ENCODE measurements around the gene TENT4A.

TENT4A gene

DNA sequence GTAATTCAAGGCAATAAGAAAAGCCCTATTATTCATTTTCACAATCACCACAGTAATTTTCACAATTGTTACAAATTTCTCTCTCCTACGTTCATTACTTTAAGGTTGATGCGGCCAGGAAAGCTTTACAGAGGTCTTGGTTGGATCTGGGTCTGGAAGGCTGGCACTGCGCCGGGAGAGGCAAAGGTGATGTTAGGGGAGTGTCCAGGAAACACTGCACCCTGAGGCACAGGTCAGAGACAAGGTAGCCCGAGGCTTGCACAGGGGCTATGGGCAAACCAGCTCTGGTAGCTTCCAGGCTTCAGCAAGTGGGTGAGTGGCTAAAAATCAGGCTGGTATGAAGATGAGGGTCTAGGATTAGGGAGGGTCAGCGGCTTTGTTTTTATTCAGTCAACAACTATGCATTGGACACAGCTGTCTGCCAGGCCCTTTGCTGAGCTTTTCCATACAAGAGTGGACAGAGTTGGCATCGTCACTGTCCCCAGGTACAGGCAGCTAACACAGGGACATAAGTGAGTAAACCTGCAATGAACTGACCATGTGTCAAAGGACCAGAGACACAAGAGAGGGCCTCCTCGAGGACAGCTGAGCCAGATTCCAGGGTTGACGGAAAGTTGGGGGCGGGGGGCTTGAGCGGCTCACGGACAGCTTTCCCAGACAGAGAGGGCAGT, 12.4 kb upstream of the TENT4A start:
- no peak for DNase-seq

DNA sequence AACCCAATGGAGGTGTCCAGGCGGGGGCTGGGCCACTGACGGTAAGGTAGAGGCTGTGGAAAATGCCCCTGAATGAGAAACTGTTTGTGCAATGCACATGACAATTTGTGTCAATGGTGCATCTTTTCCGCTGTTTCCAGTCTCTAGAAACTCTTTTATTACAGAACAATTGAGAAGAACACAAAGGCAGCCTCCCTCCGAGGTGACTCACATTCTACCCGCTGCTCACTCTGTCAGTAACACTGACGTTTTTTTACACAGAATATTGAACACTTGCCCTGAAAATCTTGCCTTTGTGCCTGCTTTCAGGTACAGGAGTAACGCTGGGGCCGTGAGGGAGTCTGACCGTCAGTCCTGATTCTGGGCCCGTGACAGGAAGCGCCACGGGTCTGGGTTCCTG, 11.7 kb upstream of the TENT4A start:
- DNase-seq, result no peak

DNA sequence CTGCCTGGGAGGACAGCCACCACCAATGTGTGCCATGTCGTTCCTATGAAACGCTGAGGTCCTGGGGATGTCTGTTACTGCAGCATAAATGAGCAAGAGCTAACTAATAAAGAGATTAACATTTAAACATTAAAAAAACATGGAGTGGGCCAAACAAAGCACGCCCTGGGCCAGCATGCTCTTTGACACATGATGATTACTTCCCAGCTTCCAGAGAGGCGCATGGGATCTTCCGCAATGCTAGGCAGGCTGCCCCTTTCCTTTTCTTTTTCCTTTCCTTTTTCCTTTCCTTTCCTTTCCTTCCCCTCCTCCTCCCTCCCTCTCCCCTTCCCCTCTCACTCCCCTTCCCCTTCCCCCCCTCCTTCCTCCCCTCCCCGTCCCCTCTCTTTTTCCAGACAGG, 10.6 kb upstream of the TENT4A start:
- no peak for DNase-seq

DNA sequence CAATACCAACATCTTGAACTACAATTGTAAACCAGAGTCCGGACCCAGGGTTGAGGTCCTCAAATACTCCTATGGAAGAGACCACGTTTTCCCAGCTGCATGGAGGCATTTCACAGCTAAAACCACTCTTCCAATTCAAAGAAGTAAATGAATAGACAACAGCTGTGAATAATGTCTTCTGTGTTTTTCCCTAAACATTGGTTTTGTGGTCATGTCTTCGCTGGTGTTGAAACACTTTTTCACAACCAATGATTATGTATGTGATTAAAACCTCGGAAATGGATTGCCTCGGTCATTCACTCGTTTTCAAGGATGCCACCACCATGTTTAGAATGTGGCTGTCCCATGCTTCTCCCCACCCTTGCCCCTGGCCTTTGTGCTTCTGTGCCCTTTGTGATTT, 9.4 kb upstream of the TENT4A start:
- no peak for DNase-seq

DNA sequence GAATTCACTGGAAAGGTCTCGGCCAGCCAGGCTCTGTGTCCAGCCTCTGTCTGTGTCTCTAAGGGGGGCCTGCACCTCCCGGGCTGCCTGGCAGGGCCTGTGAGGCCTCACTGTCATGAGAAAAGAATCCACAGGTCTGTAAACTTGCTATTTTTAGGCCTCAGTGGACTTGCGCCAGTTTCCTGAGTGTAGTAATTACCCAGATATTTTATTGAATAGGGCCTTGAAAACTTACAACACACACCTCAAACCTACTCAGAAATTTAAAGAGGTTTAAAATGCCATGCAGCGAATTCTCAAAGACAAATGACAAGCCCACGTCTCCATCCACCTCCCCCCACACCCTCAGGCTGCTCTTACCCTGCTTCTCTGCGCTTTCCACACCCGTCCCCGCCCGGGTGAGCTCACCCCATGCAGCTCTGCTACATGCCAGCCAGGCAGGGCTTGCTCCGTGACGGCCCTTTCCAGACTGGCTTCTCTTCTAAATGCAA, 8.8 kb upstream of the TENT4A start:
- no peak for DNase-seq

DNA sequence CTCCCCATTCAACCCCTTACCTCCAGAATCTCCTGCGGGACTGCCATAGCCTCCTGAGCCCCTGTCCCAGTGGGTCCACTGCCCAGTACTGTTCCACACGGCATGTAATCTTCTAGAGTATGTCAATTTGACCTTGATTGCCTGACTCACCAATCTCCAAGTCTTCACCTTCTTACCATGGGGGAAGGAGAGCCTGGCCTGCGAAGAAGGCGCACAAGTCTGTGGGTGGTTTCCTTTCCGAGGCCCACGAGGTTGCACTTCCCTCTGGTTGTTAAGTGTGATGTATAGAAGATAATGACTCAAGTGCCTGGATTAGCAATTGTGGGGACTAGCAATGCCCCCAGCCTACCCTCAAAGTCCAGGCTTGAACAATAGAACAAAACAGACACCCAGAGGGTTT, 8.1 kb upstream of the TENT4A start:
- DNase-seq, result no peak

DNA sequence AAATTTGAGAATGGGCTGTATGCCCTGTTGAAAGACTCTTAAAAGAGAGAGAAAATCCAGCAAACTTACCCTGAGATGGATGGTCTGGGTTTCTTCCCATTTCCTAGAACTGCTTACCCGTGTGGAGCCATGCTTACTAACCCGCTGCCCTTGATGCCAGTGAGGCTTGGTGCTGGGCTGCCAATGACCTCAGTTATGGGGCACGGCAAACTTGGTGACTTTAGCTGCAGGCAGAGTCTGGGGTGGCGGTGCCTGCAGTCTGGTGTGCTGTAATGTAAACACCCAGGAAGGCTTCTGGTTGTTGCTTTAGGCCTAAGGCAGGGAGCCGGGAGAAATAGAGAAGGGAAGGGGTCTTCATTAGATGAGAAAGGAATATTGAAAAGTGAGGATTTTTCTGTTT, 7.3 kb upstream of the TENT4A start:
- DNase-seq, result no peak

DNA sequence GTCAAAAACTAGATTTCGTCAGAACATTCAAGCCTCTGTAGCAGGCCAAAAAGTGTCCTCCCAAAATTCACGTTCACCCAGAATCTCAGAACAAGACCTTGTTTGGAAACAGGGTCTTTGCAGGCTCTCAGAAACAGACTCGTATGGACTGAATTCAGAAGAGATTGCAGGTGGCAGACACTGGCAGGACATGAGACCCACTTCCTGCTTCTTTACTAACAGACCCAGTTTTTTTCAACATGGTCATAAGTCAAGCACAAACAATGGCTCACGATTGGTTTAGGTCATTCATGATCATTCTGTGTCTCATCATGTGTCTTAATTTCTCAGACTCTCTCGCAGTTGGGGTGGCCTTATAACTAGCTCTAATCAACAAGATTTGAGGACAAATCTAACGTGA, 5.4 kb upstream of the TENT4A start:
- DNase-seq, result no peak

DNA sequence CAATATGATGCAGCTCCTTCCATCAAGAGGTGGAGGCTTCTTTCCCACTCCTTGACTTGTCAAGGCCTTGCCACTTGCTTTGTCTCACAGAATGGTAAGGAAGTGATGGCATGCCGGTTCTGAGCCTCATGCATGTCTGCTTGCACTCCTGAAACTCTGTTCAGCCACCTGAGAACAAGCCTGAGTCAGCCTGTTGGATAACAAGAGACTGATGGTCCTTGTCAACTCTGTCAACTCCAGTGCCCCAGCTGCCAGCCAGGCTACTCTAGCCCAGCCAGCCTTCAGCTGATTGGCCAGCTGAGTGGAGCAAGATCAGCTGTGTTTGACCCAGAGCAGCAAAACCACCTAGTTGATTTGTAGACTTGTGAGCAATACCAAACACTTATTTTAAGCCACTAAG, 4.4 kb upstream of the TENT4A start:
- DNase-seq, result no peak

DNA sequence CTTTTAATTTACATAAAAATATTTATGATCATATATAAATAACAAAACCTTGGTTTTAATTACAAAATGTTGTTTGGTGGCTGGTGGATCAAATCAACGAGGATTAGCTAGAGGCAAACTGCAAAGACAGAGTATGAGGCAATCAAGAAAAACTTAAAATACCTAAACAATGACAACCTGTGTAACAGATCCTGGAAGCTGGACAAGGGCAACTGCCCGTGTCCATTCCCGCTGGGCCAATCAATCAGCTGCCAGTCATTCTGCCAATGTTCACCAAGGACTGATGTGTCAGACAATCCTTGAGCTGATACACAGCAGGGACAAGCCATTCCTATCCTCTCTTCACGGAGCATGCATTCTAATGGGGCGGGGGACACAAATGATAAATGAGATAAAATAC, 3.2 kb upstream of the TENT4A start:
- DNase-seq, result no peak

DNA sequence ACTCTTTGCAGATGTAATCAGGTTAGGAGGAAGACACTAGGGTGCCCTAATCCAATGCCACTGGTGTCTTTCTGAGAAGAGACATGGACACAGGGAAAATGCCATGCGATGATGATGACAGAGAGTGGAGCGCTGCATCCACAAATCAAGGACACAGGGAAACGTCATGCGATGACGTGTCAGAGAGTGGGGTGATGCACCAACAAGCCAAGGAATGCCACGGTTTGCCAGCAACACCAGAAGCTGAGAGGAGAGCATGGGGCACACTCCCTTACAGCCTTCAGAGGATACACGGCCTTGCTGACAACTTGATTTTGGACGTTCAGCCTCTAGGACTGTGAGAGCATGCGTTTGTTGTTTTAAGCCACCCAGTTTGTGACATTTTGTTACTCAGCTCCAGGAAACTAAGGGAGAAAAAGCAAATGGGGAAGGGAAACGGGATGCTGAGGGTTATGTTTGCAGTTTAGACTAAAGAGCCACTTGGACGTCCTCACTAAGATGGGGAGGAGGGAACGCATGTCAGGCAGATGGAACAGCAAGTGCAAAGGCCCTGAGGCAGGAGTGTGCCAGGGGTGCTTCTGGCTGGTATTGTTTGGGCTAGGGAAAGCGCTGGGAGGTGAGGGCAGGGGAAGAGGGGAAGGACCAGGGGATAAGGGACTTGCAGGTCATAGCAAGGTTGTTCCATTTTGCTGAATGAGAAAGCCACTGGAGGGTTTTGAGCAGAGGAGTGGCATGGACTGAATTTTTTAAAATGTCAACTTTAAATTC, 2.5 kb upstream of the TENT4A start:
- DNase-seq, result no peak

DNA sequence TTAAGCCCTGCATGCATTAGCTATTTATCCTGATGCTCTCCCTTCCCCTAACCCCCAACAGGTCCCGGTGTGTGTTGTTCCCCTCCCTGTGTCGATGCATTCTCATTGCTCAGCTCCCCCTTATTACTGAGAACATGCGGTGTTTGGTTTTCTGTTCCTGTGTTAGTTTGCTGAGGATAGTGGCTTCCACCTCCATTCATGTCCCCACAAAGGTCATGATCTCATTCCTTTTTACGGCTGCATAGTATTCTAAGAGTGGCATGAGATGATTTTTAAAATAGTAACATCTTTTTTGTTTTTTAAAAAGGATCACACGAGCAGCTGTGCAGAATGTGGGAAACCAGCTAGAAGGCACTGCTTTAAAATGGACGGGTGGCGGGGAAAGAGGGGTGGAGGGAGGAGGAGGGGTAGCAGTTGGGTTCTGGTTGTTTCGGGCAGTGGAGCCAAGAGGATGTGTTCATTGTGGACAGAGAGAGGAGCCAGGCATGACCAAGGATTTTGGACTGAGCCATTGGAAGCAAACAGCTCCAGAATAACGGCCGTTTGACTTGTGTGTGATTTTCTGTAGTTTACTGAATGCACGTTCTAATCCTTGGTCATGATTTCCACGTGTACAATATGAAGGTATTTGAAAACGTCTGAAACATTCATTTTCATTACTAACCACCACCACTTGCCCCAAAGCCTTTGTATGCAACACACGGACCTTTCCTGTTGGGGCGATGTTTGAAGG, 1.7 kb upstream of the TENT4A start:
- DNase-seq, result no peak

DNA sequence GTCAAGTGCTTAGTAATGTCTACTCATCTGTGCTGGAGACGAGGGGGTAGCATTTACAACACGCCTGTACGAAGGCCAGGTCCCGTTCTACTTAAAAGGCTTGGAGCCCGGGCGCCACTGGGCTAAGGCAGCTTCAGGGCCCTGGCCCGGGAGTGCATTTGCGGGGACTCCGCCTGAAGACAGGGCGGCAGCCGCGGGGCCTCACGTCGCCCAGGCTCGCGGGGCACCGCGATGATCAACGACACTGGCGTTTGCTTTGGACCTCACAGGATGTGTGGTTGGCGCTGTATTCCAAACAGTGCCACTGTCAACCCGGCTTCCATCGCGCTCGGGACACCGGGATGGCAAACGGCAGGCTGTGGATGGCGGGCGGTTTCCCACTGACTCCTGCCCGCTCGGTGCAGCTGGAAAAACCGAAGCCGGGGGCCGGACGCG, 1.1 kb upstream of the TENT4A start:
- peak; percentile 51 to 77 for DNase-seq

DNA sequence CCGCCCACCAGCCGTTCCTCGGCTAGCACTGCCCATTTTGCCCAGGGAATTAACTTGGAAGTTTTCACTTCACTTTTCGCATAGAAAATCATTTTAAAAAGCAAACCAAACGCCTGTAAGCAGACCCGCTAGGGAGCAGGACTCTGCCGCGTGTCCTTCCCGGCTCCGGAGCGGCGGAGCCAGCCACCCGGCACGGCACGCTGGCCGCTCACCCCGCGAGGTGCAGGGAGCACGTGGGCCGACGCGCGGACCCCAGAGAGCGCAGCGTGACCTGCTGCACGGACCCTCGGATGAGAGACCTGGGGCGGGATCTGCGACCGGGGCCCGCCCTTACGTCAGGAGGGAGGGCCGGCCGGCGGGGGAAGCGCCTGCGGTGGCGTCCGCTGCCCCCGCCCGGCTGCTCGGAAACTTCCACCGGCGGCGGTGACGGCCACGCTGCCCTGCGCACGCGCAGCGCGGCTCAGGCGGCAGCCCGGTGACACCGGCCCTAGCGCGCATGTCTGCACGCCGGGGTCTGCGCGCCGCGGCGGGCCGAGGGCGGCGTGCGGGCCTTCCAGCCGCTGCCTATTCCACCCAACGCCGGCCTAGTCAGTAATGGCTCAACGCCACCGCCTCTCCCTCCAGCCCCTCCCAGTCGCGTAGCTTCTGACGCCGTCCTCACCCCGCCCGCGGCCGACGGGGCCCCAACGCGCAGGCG, 507 bp upstream of the TENT4A start:
- DNase-seq, result peak; percentile 91 to 98

DNA sequence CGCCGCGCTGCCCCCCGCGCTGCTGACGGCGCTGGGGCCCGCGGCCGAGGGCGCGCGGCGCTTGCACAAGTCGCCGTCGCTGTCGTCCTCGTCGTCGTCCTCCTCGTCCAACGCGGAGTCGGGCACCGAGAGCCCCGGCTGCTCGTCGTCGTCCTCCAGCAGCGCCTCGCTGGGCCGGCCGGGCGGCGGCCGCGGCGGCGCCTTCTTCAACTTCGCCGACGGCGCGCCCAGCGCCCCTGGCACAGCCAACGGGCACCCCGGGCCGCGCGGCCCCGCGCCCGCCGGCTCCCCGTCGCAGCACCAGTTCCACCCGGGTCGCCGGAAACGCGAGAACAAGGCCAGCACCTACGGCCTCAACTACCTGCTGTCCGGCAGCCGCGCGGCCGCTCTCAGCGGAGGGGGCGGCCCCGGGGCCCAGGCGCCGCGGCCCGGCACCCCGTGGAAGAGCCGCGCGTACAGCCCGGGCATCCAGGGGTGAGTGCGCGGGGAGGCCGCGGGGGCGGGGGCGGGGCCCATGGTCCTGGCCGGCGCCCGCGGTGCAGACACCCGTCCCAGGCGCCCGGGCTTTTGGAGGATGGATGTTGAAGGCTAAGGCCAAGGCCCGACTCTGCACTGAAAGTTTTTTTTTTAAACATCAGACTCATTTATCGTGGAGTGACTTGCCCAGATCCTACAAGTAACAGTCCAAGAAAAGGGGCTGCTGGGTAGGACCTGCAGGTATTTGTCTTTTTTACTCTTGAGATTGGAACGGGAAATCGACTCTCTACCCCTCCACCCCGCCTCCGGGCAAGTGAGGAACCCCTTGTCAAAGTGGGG, 1.2 kb downstream of the TENT4A start:
- peak in 1 of 2 experiments; percentile 52 for DNase-seq

DNA sequence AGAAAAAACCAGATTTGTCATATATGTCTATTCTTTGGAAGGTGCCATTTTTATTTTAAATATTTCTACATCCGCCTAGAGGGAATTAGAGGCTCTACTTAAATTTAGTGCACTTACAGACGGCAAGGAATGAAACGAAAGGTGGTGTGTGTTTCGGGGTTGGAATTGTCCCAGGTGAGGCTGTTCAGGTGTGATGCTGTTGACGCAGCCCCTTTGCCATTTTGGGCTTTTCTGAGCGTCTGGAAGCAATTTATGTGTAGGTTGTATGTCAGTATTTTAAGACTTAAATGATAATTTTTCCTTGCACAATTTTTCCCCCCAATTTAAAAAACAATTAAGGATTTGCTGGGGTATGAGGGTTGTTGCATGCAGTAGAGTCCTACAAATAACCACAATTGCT, 2.0 kb downstream of the TENT4A start:
- DNase-seq, result no peak

DNA sequence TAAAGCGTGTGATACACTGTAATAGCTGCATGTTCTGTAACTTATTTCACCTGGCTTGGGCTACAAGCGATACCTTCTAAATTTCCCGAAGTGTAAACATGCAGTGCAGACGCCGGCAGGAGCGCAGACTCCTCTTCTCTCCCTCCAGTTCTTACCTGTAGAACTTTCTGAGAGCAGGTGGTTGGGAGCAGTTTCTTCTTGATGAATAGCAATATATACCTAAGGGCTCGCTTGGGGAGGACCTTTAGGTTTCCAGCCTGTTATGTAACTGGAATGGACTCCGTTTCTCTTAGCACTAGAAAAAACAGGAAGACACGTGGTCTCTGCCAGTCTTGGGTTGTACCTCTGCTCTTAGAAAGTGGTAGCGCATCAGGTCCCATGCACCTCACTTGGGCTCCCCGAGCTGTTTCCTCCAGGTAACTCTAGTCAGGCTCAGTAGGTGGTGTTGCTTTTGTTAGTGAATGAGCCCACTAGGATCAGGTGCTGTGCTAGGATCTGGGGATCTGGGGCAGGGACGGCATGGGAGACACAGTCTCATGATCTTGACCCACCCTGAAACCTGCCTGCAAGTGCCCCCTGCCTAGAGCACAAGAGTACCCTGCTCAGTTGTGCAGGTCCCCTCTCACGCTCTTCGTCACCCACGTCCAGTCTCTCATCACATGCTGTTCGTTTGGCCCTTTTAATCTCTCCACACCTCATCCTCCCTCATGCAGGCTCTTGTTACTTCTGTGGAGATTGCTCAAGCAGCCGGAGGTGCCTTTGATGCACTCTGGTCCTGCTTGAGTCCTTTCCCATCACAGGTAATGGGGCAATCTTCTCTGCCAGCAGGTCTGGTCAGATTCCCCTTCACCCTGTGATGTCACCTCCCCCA, 2.8 kb downstream of the TENT4A start:
- peak in 1 of 2 experiments; percentile 24 for DNase-seq

DNA sequence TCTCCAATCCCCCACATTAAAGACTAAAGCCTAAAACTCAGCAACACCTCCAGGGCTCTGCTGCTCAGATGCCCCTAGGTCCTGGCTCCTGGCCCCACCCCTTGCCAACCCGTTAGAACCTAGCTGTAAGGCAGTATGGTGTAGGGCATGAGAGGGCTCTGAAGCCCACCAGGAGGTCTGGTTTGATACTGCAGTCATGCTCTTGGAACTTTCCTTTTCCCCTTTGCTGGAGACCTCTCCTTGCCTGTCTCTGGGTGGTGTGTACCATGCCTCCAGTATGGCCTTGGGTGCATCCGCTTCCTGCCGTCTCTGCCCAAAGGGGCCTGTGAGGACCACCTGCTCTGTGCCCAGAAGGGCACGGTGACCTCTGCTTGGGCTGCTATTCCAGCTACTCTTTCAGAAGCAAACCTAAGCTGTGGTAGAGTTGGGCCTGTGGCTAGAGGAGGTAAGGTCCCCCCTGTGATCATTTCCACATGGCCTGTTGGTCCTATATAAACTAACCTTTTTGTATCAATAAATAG, 3.5 kb downstream of the TENT4A start:
- DNase-seq, result no peak

DNA sequence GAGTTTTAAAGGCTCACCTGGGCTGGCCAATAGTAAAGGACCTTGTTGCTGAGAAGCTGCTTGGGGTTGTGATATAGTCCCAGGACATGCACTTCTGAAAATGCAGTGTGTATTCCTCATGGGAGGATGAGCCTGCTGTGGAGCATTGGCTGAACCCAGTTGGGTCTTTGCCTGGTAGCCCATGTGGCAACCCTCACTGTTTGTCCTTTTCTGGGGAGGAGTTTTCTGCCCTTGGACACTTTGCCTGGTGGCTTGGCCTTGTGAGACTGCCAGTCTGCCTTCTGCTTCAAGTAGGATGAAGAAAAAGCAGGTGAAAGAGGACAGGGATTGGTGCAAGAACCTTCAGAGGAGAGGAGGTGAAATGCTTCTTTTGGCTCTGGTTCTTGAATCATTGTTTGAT, 4.0 kb downstream of the TENT4A start:
- no peak for DNase-seq

DNA sequence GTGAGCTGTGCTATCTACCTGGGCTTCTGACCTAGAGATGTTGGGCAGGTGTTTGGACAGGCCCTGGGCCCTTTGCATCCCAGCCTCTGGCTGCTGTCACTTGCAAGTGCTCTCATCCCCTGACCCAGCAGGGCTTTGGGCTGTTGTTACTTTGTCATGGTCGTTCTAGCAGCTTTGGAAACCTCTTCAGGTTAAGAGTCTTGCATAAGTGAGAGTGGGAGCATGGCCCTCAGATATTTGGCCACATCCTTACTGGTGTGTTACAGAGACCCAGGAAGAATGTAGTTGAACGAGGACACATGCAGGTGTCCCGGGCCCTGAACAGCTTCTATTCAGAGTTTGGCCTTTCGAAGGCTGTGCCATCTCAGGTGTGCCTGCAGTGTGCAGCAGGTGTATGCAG, 4.5 kb downstream of the TENT4A start:
- DNase-seq, result no peak

DNA sequence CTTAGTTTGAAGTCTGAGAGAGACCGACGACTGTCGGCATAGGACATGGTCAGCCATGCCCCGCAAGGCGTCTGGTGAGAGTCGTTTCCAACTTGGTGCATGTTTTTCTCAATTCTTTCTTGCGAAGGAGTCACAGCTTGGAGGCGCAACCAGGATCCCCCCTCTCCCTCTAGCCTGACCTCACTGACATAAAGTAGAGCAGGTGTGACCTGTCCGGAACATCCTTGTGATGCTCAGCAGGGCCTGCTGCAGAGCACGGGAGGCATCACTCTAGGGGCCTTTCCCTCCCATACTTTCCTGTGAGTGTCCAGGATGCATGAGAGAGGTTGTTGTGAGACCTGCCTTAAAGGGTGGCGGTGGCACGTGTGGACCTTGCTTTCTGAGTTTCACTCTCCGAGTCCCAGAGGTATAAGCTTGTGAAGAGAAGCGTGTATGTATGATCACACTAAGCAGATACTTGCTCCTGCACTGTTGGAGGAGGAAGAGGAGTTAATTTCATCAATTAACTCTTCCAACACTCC, 5.0 kb downstream of the TENT4A start:
- no peak for DNase-seq
